Astrocyte (in vitro differentiated cells and primary cell): ENCODE measurements around the gene PDIA2. TPM values are rescaled to one million over a fixed set of nuclear protein-coding genes. Genes with fewer than 3 reads are reported as not detected.

Experiments
- DNase-seq: peaks from one replicate; pipeline ENCODE4 v3.0.0-alpha.2; 2010; ENCODE audit warnings: low read depth
- FAIRE-seq: peaks from 2 replicates; lab custom pipeline; 2011; peaks lifted over from hg19 to GRCh38; lab: Jason Lieb, UNC
- H2AFZ ChIP-seq: 2 replicates; pipeline ENCODE4 v1.6.0; 2012; ENCODE audit warnings: low read depth, low read length, inconsistent platforms
- H3K27ac ChIP-seq: 2 replicates; pipeline ENCODE4 v1.5.1; 2011; ENCODE audit warnings: low read depth, low read length, inconsistent platforms
- H3K27me3 ChIP-seq: 2 replicates; pipeline ENCODE4 v1.6.0; 2011; ENCODE audit warnings: low read length, inconsistent platforms; ENCODE audit not compliant: insufficient read depth
- H3K36me3 ChIP-seq: 2 replicates; pipeline ENCODE4 v1.5.1; 2011; ENCODE audit warnings: low read length, inconsistent platforms; ENCODE audit not compliant: insufficient read depth
- H3K4me1 ChIP-seq: 2 replicates; pipeline ENCODE4 v1.5.1; 2011; ENCODE audit warnings: low read length, inconsistent platforms; ENCODE audit not compliant: insufficient read depth
- H3K4me2 ChIP-seq: 2 replicates; pipeline ENCODE4 v1.6.0; 2012; ENCODE audit warnings: low read length, inconsistent platforms
- H3K4me3 ChIP-seq: 2 replicates; pipeline ENCODE4 v1.5.1; 2011; ENCODE audit warnings: low read depth, mild to moderate bottlenecking, low read length, inconsistent platforms; ENCODE audit not compliant: insufficient read depth
- H3K79me2 ChIP-seq: 2 replicates; pipeline ENCODE4 v1.6.0; 2012; ENCODE audit warnings: mild to moderate bottlenecking, low read length, inconsistent platforms; ENCODE audit not compliant: insufficient read depth
- H3K9ac ChIP-seq: 2 replicates; pipeline ENCODE4 v1.6.0; 2012; ENCODE audit warnings: mild to moderate bottlenecking, low read length, inconsistent platforms
- H3K9me3 ChIP-seq: 2 replicates; pipeline ENCODE4 v1.5.1; 2012; ENCODE audit warnings: low read depth, mild to moderate bottlenecking, low read length, inconsistent platforms; ENCODE audit not compliant: insufficient read depth
- H4K20me1 ChIP-seq: 2 replicates; pipeline ENCODE4 v1.6.0; 2012; ENCODE audit warnings: low read length, inconsistent platforms; ENCODE audit not compliant: insufficient read depth
- H3K27ac Mint-ChIP-seq: one replicate; pipeline ENCODE4 v1.8.0; 2021; ENCODE audit warnings: mild to moderate bottlenecking, mixed read lengths; ENCODE audit not compliant: unreplicated experiment
- H3K27me3 Mint-ChIP-seq: one replicate; pipeline ENCODE4 v1.8.0; 2021; ENCODE audit warnings: low read depth, mixed read lengths; ENCODE audit not compliant: unreplicated experiment
- H3K36me3 Mint-ChIP-seq: one replicate; pipeline ENCODE4 v1.8.0; 2021; ENCODE audit warnings: low read depth, mixed read lengths; ENCODE audit not compliant: unreplicated experiment
- H3K4me1 Mint-ChIP-seq: one replicate; pipeline ENCODE4 v1.8.0; 2021; ENCODE audit warnings: low read depth, mixed read lengths; ENCODE audit not compliant: unreplicated experiment
- H3K4me3 Mint-ChIP-seq: one replicate; pipeline ENCODE4 v1.8.0; 2021; ENCODE audit warnings: mild to moderate bottlenecking, moderate library complexity, mixed read lengths; ENCODE audit not compliant: unreplicated experiment
- H3K9me3 Mint-ChIP-seq: one replicate; pipeline ENCODE4 v1.8.0; 2021; ENCODE audit warnings: mild to moderate bottlenecking, mixed read lengths; ENCODE audit not compliant: unreplicated experiment
- EZH2 ChIP-seq: IDR thresholded peaks from 2 replicates; pipeline ENCODE4 v1.6.1; 2012; ENCODE audit warnings: mild to moderate bottlenecking, low read length, inconsistent platforms; ENCODE audit not compliant: insufficient read depth
- total RNA-seq: library from RNA; stranded (reverse); gene quantifications from 2 replicates; pipeline ENCODE4 v1.2.1, GENCODE V29; 2021
- TF ChIP-seq, protein P1 (sequence below): IDR thresholded peaks from 2 replicates; pipeline ENCODE4 v1.5.1; 2011; ENCODE audit warnings: low read depth, mild to moderate bottlenecking, inconsistent platforms, low read length, moderate library complexity; ENCODE audit not compliant: insufficient read depth

Gene PDIA2
- total RNA-seq, 1 donor from 2014 or later: 1.5 TPM

DNA sequence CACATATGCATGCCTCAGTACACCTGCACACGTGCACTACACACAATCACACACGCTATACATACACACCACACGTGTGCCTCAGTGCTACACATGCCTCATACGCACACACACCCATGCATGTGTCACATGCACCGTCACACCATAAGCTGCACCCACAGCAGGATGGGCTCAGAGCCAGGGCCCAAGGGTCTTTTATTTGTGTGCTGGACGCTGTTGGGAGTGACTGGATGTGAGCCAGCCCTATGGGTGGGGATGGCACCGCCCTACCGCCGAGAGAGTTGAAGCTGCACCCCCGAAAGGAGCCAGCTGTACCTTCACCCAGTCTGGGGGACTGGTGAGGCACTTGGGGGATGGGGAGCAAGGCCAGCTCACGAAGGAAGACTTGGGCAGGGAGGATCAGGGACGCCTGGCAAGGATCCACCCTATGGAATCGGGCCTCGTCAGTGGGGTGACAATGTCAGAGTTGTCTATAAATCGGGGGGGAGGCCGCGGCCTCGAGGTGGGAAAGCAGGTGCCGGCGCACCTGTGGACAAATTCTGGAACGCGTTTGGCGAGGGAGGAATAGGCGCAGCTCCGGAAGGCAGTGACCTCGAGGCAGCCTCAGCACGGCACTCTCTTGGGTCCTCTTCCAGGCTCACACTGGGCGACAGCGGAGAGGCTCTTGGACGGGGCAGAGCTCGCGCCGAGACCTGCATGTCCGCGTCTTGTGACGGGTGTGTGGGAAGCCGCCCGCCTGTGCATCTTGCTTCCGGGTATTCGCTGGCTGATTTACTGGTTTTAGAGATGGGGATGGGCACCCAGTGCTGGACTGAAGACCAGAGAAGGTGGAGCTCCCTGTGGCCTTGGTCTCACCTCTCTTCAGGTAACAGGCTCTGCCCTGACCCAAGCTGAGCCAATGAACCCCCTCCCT lies 14.6 kb upstream of the PDIA2 start:
- H3K9ac ChIP-seq: no peak overlapping the region
- no peak overlapping the region for H3K4me3 ChIP-seq
- H2AFZ ChIP-seq: no peak overlapping the region
- H3K36me3 ChIP-seq: no peaks in the 10 kb centered on the region
- no peak overlapping the region for H3K27ac ChIP-seq
- TF ChIP-seq EZH2: no peak
- TF ChIP-seq, protein P1, sequence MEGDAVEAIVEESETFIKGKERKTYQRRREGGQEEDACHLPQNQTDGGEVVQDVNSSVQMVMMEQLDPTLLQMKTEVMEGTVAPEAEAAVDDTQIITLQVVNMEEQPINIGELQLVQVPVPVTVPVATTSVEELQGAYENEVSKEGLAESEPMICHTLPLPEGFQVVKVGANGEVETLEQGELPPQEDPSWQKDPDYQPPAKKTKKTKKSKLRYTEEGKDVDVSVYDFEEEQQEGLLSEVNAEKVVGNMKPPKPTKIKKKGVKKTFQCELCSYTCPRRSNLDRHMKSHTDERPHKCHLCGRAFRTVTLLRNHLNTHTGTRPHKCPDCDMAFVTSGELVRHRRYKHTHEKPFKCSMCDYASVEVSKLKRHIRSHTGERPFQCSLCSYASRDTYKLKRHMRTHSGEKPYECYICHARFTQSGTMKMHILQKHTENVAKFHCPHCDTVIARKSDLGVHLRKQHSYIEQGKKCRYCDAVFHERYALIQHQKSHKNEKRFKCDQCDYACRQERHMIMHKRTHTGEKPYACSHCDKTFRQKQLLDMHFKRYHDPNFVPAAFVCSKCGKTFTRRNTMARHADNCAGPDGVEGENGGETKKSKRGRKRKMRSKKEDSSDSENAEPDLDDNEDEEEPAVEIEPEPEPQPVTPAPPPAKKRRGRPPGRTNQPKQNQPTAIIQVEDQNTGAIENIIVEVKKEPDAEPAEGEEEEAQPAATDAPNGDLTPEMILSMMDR: no peak
- Mint-ChIP-seq H3K27me3 (peaks cover 11% of the 10 kb centered on the region), H3K9me3 (no peaks in the 10 kb centered on the region), H3K4me1 (no peaks in the 10 kb centered on the region), H3K36me3 (peaks cover 4% of the 10 kb centered on the region), H3K4me3 (no peak overlapping the region), H3K27ac (no peak overlapping the region)
- H3K4me1 ChIP-seq: no peaks in the 10 kb centered on the region
- DNase-seq: no peak
- no peaks in the 10 kb centered on the region for H3K79me2 ChIP-seq
- no peak overlapping the region for H3K4me2 ChIP-seq
- no peaks in the 10 kb centered on the region for H3K27me3 ChIP-seq
- no peaks in the 10 kb centered on the region for H4K20me1 ChIP-seq
- H3K9me3 ChIP-seq: no peaks in the 10 kb centered on the region
- FAIRE-seq: no peak

DNA sequence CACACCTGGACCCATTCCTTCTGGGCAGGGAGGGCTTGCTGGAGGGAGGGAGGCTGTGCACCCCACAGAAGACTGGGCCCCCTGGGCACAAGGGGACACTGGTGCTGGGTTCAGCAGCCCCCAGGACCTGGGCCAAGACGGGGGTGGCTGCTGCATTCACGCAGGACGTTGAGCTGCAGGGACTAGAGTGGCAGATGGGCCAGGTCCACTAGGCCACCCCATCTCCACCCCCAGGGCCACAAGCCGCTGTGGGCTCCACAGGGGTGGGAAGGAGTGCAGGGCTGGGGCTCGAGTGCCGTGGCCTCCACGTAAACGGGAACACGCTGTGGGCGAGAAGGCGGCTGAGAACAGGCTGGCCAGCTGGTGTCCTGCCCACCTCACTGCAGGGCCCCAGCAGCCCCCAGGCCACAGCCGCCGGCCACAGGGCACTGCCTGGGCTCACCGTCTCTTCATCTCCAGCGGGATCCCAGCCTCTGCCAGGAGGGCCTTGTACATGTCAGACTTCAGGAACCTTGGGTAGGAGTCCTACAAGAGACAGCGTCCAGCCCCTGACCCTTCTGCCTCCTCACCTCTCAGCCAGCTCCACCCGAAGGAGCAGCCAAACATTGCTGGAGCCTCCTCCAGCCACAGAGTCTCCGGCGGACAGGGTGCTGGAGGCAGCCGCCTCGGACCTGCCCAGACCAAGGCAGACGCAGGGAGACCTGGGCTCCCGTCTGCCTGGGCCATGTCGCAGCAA lies 13.7 kb upstream of the PDIA2 start:
- Histone ChIP-seq H2AFZ (no peak overlapping the region), H3K9me3 (no peaks in the 10 kb centered on the region), H3K4me1 (no peaks in the 10 kb centered on the region), H3K4me3 (no peak overlapping the region), H3K79me2 (no peaks in the 10 kb centered on the region), H3K4me2 (no peak overlapping the region), H3K27me3 (no peaks in the 10 kb centered on the region), H3K36me3 (no peaks in the 10 kb centered on the region), H3K9ac (no peak overlapping the region), H4K20me1 (no peaks in the 10 kb centered on the region), H3K27ac (no peak overlapping the region)
- Mint-ChIP-seq H3K36me3 (peaks cover 4% of the 10 kb centered on the region), H3K27ac (no peak overlapping the region), H3K9me3 (no peaks in the 10 kb centered on the region), H3K4me1 (no peaks in the 10 kb centered on the region), H3K27me3 (peaks cover 11% of the 10 kb centered on the region), H3K4me3 (no peak overlapping the region)
- no peak for DNase-seq
- no peak for TF ChIP-seq EZH2
- TF ChIP-seq, protein P1: no peak
- no peak for FAIRE-seq
